ENCODE data around the gene SUFU.

The SUFU gene

DNA sequence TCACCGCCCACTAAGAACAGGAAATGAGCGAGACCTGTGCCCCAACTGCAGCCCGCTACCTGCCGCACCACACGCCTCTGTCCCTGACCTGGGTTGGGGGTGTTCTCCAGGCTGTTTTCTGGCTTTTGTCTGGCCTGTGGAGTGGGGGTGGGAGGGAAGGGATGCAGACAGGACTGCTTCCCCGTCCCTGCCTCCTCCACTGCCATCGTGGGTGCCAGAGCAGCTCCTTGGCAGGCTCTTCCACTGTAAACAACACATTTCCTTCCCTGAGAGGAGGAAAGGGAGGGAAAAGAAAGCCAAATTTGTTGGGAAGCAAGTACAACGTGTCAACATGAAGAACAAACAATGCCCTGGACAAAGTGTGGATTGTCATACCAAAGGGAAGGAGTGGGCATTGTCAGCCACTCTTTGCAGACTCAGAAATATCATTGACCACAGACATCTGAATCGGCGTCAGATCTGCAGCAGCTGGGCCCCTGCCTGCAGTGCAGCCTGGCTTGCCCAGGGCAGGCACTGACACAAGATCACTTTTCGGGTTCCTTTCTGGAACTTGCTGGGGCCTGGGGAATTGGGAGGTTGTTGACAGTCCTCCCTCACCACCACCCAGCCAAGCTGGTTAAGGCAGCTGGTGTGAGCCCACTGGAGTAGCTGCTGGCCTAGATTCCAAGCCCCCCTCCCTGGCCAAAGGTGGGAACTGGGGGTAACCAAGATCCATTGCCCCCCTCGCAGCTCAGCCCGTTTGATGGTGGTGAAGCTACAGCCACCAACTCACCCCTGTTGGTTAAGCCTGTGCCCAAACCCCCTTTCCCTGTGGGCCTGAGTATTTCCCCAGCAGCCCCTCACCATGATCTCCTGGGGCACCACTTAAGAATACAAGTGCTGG is 117.9 kb downstream of the SUFU start:
- TF ChIP-seq HDGF (IDR thresholded peaks at IDR 0.05; ENCODE audit: borderline replicate concordance) (no peak), ARNT (IDR thresholded peaks at IDR 0.05) (no peak), ZNF384 (IDR thresholded peaks at IDR 0.05) (no peak), BHLHE40 (IDR thresholded peaks at IDR 0.05; ENCODE audit: borderline replicate concordance) (no peak), NFRKB (IDR thresholded peaks at IDR 0.05) (no peak), L3MBTL2 (conservative IDR thresholded peaks at IDR 0.05) (no peak), TARDBP (IDR thresholded peaks at IDR 0.05) (no peak), FOXK2 (IDR thresholded peaks at IDR 0.05) (no peak), LEF1 (IDR thresholded peaks at IDR 0.05; ENCODE audit: borderline replicate concordance) (no peak), SUZ12 (IDR thresholded peaks at IDR 0.05) (no peak), CTBP1 (IDR thresholded peaks at IDR 0.05; ENCODE audit: borderline replicate concordance) (no peak), SP1 (IDR thresholded peaks at IDR 0.05) (no peak), FOXA1 (IDR thresholded peaks at IDR 0.05) (no peak), FOXM1 (IDR thresholded peaks at IDR 0.05; ENCODE audit: borderline replicate concordance) (no peak), ELF4 (IDR thresholded peaks at IDR 0.05) (no peak)
- TF ChIP-seq, protein P1, sequence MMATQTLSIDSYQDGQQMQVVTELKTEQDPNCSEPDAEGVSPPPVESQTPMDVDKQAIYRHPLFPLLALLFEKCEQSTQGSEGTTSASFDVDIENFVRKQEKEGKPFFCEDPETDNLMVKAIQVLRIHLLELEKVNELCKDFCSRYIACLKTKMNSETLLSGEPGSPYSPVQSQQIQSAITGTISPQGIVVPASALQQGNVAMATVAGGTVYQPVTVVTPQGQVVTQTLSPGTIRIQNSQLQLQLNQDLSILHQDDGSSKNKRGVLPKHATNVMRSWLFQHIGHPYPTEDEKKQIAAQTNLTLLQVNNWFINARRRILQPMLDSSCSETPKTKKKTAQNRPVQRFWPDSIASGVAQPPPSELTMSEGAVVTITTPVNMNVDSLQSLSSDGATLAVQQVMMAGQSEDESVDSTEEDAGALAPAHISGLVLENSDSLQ (IDR thresholded peaks at IDR 0.05), result no peak
- POLR2A ChIA-PET, result interaction anchor here (1.1 to 1.6 kb wide), 2 partner anchors 10 to 20 kb away, joined by 4 read pairs; no protein-coding TSS in a partner anchor
- no peak for DNase-seq (ENCODE audit: extremely low spot score)
- CTCF ChIA-PET, result no interaction called here

- no peak for TF ChIP-seq ARNT (IDR thresholded peaks at IDR 0.05)
- no peak for TF ChIP-seq FOXK2 (IDR thresholded peaks at IDR 0.05)
- TF ChIP-seq HDGF (IDR thresholded peaks at IDR 0.05; ENCODE audit: borderline replicate concordance), result no peak
- no peak for TF ChIP-seq FOXA1 (IDR thresholded peaks at IDR 0.05)
- no peak for TF ChIP-seq ZNF384 (IDR thresholded peaks at IDR 0.05)
- CTCF ChIA-PET, result interaction anchor here (0.5 kb wide), 1 partner anchor 84 kb away, joined by 3 read pairs; no protein-coding TSS in a partner anchor
- POLR2A ChIA-PET, result interaction anchor here (1.2 kb wide), 1 partner anchor 21 kb away, joined by 5 read pairs; the partner anchor contains the start of gene TRIM8
- no peak for DNase-seq (ENCODE audit: extremely low spot score)
These were observed 120.3 kb downstream of the SUFU start for GRCh38 chr10:102624094-102624493.

GRCh38 chr10:102624751-102625645 is 121.2 kb downstream of the SUFU start:
- DNase-seq (ENCODE audit: extremely low spot score), result no peak
- TF ChIP-seq, protein P1 (IDR thresholded peaks at IDR 0.05), result no peak
- TF ChIP-seq SUZ12 (IDR thresholded peaks at IDR 0.05), result no peak
- no peak for TF ChIP-seq SP1 (IDR thresholded peaks at IDR 0.05)
- no peak for TF ChIP-seq NFRKB (IDR thresholded peaks at IDR 0.05)
- no peak for TF ChIP-seq TARDBP (IDR thresholded peaks at IDR 0.05)
- no peak for TF ChIP-seq BHLHE40 (IDR thresholded peaks at IDR 0.05; ENCODE audit: borderline replicate concordance)
- TF ChIP-seq FOXK2 (IDR thresholded peaks at IDR 0.05), result no peak
- ChIA-PET POLR2A (interaction anchor here (1.2 kb wide), 1 partner anchor 20 kb away, joined by 5 read pairs; the partner anchor contains the start of gene TRIM8), CTCF (no interaction called here)

GRCh38 chr10:102626026-102626685 is 122.4 kb downstream of the SUFU start:
- POLR2A ChIA-PET, result interaction anchor here (2.8 kb wide), 1 partner anchor 19 kb away, joined by 9 read pairs; the partner anchor contains the start of gene TRIM8
- DNase-seq (ENCODE audit: extremely low spot score), result no peak
- CTCF ChIA-PET, result interaction anchor here (2.6 kb wide), 1 partner anchor 11 kb away, joined by 15 read pairs; no protein-coding TSS in a partner anchor
- no peak for TF ChIP-seq FOXM1 (IDR thresholded peaks at IDR 0.05; ENCODE audit: borderline replicate concordance)

- POLR2A ChIA-PET, result interaction anchor here (0.8 to 2.8 kb wide), 4 partner anchors 15 to 87 kb away, joined by 3 to 10 read pairs (median 6); partner anchors contain the start of genes ARL3, SFXN2 and TRIM8
- DNase-seq (ENCODE audit: extremely low spot score), result no peak
- TF ChIP-seq FOXA1 (IDR thresholded peaks at IDR 0.05) (no peak), FOXM1 (IDR thresholded peaks at IDR 0.05; ENCODE audit: borderline replicate concordance) (no peak), HDGF (IDR thresholded peaks at IDR 0.05; ENCODE audit: borderline replicate concordance) (no peak), FOXK2 (IDR thresholded peaks at IDR 0.05) (no peak), ARNT (IDR thresholded peaks at IDR 0.05) (no peak), SUZ12 (IDR thresholded peaks at IDR 0.05) (no peak), ZNF384 (IDR thresholded peaks at IDR 0.05) (no peak), SP1 (IDR thresholded peaks at IDR 0.05) (no peak), L3MBTL2 (conservative IDR thresholded peaks at IDR 0.05) (no peak)
- CTCF ChIA-PET, result interaction anchor here (0.6 to 2.6 kb wide), 2 partner anchors 12 to 330 kb away, joined by 3 to 15 read pairs; no protein-coding TSS in a partner anchor
These were observed 123.5 kb downstream of the SUFU start for GRCh38 chr10:102627291-102627735.
